Astrocyte (in vitro differentiated cells and primary cell): ENCODE measurements around the gene ADRA2B. TPM values are rescaled to one million over a fixed set of nuclear protein-coding genes. Genes with fewer than 3 reads are reported as not detected.
"Not testable (repeated sequence)": the region's sequence is repeated elsewhere in the genome, so short reads cannot be mapped to it uniquely, and the experiment has no call there.

Source experiments
- DNase-seq: peaks from one replicate; pipeline ENCODE4 v3.0.0-alpha.2; 2010; ENCODE audit warnings: low read depth
- FAIRE-seq: peaks from 2 replicates; lab custom pipeline; 2011; peaks lifted over from hg19 to GRCh38; lab: Jason Lieb, UNC
- H2AFZ ChIP-seq: 2 replicates; pipeline ENCODE4 v1.6.0; 2012; ENCODE audit warnings: low read depth, low read length, inconsistent platforms
- H3K27ac ChIP-seq: 2 replicates; pipeline ENCODE4 v1.5.1; 2011; ENCODE audit warnings: low read depth, low read length, inconsistent platforms
- H3K27me3 ChIP-seq: 2 replicates; pipeline ENCODE4 v1.6.0; 2011; ENCODE audit warnings: low read length, inconsistent platforms; ENCODE audit not compliant: insufficient read depth
- H3K36me3 ChIP-seq: 2 replicates; pipeline ENCODE4 v1.5.1; 2011; ENCODE audit warnings: low read length, inconsistent platforms; ENCODE audit not compliant: insufficient read depth
- H3K4me1 ChIP-seq: 2 replicates; pipeline ENCODE4 v1.5.1; 2011; ENCODE audit warnings: low read length, inconsistent platforms; ENCODE audit not compliant: insufficient read depth
- H3K4me2 ChIP-seq: 2 replicates; pipeline ENCODE4 v1.6.0; 2012; ENCODE audit warnings: low read length, inconsistent platforms
- H3K4me3 ChIP-seq: 2 replicates; pipeline ENCODE4 v1.5.1; 2011; ENCODE audit warnings: low read depth, mild to moderate bottlenecking, low read length, inconsistent platforms; ENCODE audit not compliant: insufficient read depth
- H3K79me2 ChIP-seq: 2 replicates; pipeline ENCODE4 v1.6.0; 2012; ENCODE audit warnings: mild to moderate bottlenecking, low read length, inconsistent platforms; ENCODE audit not compliant: insufficient read depth
- H3K9ac ChIP-seq: 2 replicates; pipeline ENCODE4 v1.6.0; 2012; ENCODE audit warnings: mild to moderate bottlenecking, low read length, inconsistent platforms
- H3K9me3 ChIP-seq: 2 replicates; pipeline ENCODE4 v1.5.1; 2012; ENCODE audit warnings: low read depth, mild to moderate bottlenecking, low read length, inconsistent platforms; ENCODE audit not compliant: insufficient read depth
- H4K20me1 ChIP-seq: 2 replicates; pipeline ENCODE4 v1.6.0; 2012; ENCODE audit warnings: low read length, inconsistent platforms; ENCODE audit not compliant: insufficient read depth
- H3K27ac Mint-ChIP-seq: one replicate; pipeline ENCODE4 v1.8.0; 2021; ENCODE audit warnings: mild to moderate bottlenecking, mixed read lengths; ENCODE audit not compliant: unreplicated experiment
- H3K27me3 Mint-ChIP-seq: one replicate; pipeline ENCODE4 v1.8.0; 2021; ENCODE audit warnings: low read depth, mixed read lengths; ENCODE audit not compliant: unreplicated experiment
- H3K36me3 Mint-ChIP-seq: one replicate; pipeline ENCODE4 v1.8.0; 2021; ENCODE audit warnings: low read depth, mixed read lengths; ENCODE audit not compliant: unreplicated experiment
- H3K4me1 Mint-ChIP-seq: one replicate; pipeline ENCODE4 v1.8.0; 2021; ENCODE audit warnings: low read depth, mixed read lengths; ENCODE audit not compliant: unreplicated experiment
- H3K4me3 Mint-ChIP-seq: one replicate; pipeline ENCODE4 v1.8.0; 2021; ENCODE audit warnings: mild to moderate bottlenecking, moderate library complexity, mixed read lengths; ENCODE audit not compliant: unreplicated experiment
- H3K9me3 Mint-ChIP-seq: one replicate; pipeline ENCODE4 v1.8.0; 2021; ENCODE audit warnings: mild to moderate bottlenecking, mixed read lengths; ENCODE audit not compliant: unreplicated experiment
- total RNA-seq: library from RNA; stranded (reverse); gene quantifications from 2 replicates; pipeline ENCODE4 v1.2.1, GENCODE V29; 2021

ADRA2B gene
- total RNA-seq, 1 donor from 2014 or later: not detected

- not testable (repeated sequence) for H3K4me2 ChIP-seq, H3K4me3 ChIP-seq, H3K27ac Mint-ChIP-seq, H3K36me3 ChIP-seq, H3K4me1 Mint-ChIP-seq, FAIRE-seq, DNase-seq, H3K9me3 Mint-ChIP-seq, H3K27me3 ChIP-seq, H3K79me2 ChIP-seq, H3K9me3 ChIP-seq, H3K4me3 Mint-ChIP-seq, H3K4me1 ChIP-seq, H4K20me1 ChIP-seq, H3K27ac ChIP-seq, H3K9ac ChIP-seq, H3K36me3 Mint-ChIP-seq, H2AFZ ChIP-seq
- H3K27me3 Mint-ChIP-seq: peaks cover 24% of the 10 kb centered on the region
Observed at GRCh38 chr2:96070351-96070750, 46.0 kb downstream of the ADRA2B start.

- DNase-seq, H3K36me3 Mint-ChIP-seq, H3K9me3 ChIP-seq, H3K4me2 ChIP-seq, H3K4me3 ChIP-seq, H3K9ac ChIP-seq, H3K27ac Mint-ChIP-seq, H3K4me1 ChIP-seq, H2AFZ ChIP-seq, H3K4me3 Mint-ChIP-seq, H3K79me2 ChIP-seq, H4K20me1 ChIP-seq, H3K4me1 Mint-ChIP-seq, H3K36me3 ChIP-seq, H3K27me3 ChIP-seq, FAIRE-seq, H3K9me3 Mint-ChIP-seq, H3K27ac ChIP-seq: not testable (repeated sequence)
- peaks cover 24% of the 10 kb centered on the region for H3K27me3 Mint-ChIP-seq
Observed at GRCh38 chr2:96069878-96070277, 46.5 kb downstream of the ADRA2B start.

GRCh38 chr2:96067902-96068581 lies 48.3 kb downstream of the ADRA2B start:
- not testable (repeated sequence) for H3K9me3 ChIP-seq, H3K36me3 Mint-ChIP-seq, H3K27me3 ChIP-seq, H3K4me3 Mint-ChIP-seq, H3K27ac ChIP-seq, H3K9ac ChIP-seq, H3K9me3 Mint-ChIP-seq, H4K20me1 ChIP-seq, H2AFZ ChIP-seq, H3K4me1 ChIP-seq, H3K4me1 Mint-ChIP-seq, H3K79me2 ChIP-seq, H3K27ac Mint-ChIP-seq, DNase-seq, H3K4me2 ChIP-seq, FAIRE-seq, H3K36me3 ChIP-seq, H3K4me3 ChIP-seq
- H3K27me3 Mint-ChIP-seq: peaks cover 22% of the 10 kb centered on the region

GRCh38 chr2:96067098-96067660 lies 49.2 kb downstream of the ADRA2B start:
- not testable (repeated sequence) for H3K4me2 ChIP-seq, H3K79me2 ChIP-seq, DNase-seq, H2AFZ ChIP-seq, H4K20me1 ChIP-seq, H3K36me3 ChIP-seq, H3K4me1 Mint-ChIP-seq, H3K4me3 ChIP-seq, H3K4me3 Mint-ChIP-seq, H3K9me3 ChIP-seq, H3K27ac ChIP-seq, H3K27ac Mint-ChIP-seq, H3K36me3 Mint-ChIP-seq, FAIRE-seq, H3K4me1 ChIP-seq, H3K27me3 ChIP-seq, H3K9me3 Mint-ChIP-seq, H3K9ac ChIP-seq
- H3K27me3 Mint-ChIP-seq: peaks cover 16% of the 10 kb centered on the region

GRCh38 chr2:96066511-96066910 lies 49.9 kb downstream of the ADRA2B start:
- H3K9ac ChIP-seq, H3K4me1 Mint-ChIP-seq, H3K4me2 ChIP-seq, H3K27ac ChIP-seq, H2AFZ ChIP-seq, H3K4me1 ChIP-seq, H3K9me3 Mint-ChIP-seq, H3K36me3 ChIP-seq, FAIRE-seq, H3K36me3 Mint-ChIP-seq, H3K9me3 ChIP-seq, H3K27ac Mint-ChIP-seq, H3K27me3 ChIP-seq, H4K20me1 ChIP-seq, H3K79me2 ChIP-seq, H3K4me3 Mint-ChIP-seq, H3K4me3 ChIP-seq, DNase-seq: not testable (repeated sequence)
- peaks cover 15% of the 10 kb centered on the region for H3K27me3 Mint-ChIP-seq

GRCh38 chr2:96065954-96066353 lies 50.4 kb downstream of the ADRA2B start:
- H3K9me3 Mint-ChIP-seq, H3K4me1 ChIP-seq, H3K9me3 ChIP-seq, DNase-seq, H3K79me2 ChIP-seq, FAIRE-seq, H3K36me3 ChIP-seq, H3K4me3 Mint-ChIP-seq, H3K4me1 Mint-ChIP-seq, H3K4me2 ChIP-seq, H3K27ac ChIP-seq, H3K4me3 ChIP-seq, H3K27me3 ChIP-seq, H3K27ac Mint-ChIP-seq, H2AFZ ChIP-seq, H3K36me3 Mint-ChIP-seq, H4K20me1 ChIP-seq, H3K9ac ChIP-seq: not testable (repeated sequence)
- H3K27me3 Mint-ChIP-seq: peaks cover 13% of the 10 kb centered on the region
